Adipose tissue (tissue), 3 donors: ENCODE measurements around the gene ERVH48-1. TPM values are rescaled to one million over a fixed set of nuclear protein-coding genes. Genes with fewer than 3 reads are reported as not detected.
"Not testable (repeated sequence)": the region's sequence is repeated elsewhere in the genome, so short reads cannot be mapped to it uniquely, and the experiment has no call there.

Source experiments
- H3K27ac ChIP-seq: one replicate; pipeline ENCODE4 v1.5.1; 2013; ENCODE audit warnings: low read depth, low read length
- WGBS, 3 donors: extraction: QIAGEN DNeasy Blood & Tissue Kit; methylation state at CpG; one replicate each; pipeline ENCODE4 v1.1.7; 2013; 5-methylcytosine and 5-hydroxymethylcytosine counted together
- polyA plus RNA-seq, 3 donors: library from polyadenylated mRNA; stranded (reverse); fragments of 200-250 nt; gene quantifications; one replicate each; pipeline ENCODE4 v1.2.3, GENCODE V29; 2013
- donor health status: healthy with polysubstance abuse.
- donor health status: Bipolar disorder and iron deficiency.
- donor health status: healthy.

The ERVH48-1 gene
- polyA plus RNA-seq, 3 donors = 0.06 TPM; not detected in 2

GRCh38 chr21:42942244-42942643, 16.8 kb upstream of the ERVH48-1 start:
- no peak overlapping the region for H3K27ac ChIP-seq
- 68 to 83% (median 74%) methylated on average over 6 of the region's 6 CpGs for WGBS, 3 donors

GRCh38 chr21:42941696-42942085, 16.3 kb upstream of the ERVH48-1 start:
- H3K27ac ChIP-seq = no peak overlapping the region
- 95 to 97% (median 95%) methylated on average over 6 of the region's 6 CpGs for WGBS, 3 donors

GRCh38 chr21:42939582-42940413, 14.4 kb upstream of the ERVH48-1 start:
- no peak overlapping the region for H3K27ac ChIP-seq
- WGBS, 3 donors = 34 to 52% (median 41%) methylated on average over 16 of the region's 16 CpGs

- not testable (repeated sequence) for H3K27ac ChIP-seq
- 91 to 95% (median 94%) methylated on average over 6 of the region's 6 CpGs for WGBS, 3 donors
These were observed 13.2 kb upstream of the ERVH48-1 start for GRCh38 chr21:42938606-42938995.

- WGBS, 3 donors = 87 to 93% (median 89%) methylated on average over 21 of the region's 21 CpGs
These were observed 12.7 kb upstream of the ERVH48-1 start for GRCh38 chr21:42937960-42938605.

GRCh38 chr21:42937034-42937940, 11.9 kb upstream of the ERVH48-1 start:
- H3K27ac ChIP-seq = not testable (repeated sequence)
- 64 to 73% (median 73%) methylated on average over 15 to 16 of the region's 16 CpGs for WGBS, 3 donors

More at GRCh38 chr21:42937960-42938605, 12.7 kb upstream of the ERVH48-1 start:
- H3K27ac ChIP-seq = no peak overlapping the region

GRCh38 chr21:42936360-42936759, 10.9 kb upstream of the ERVH48-1 start:
- 86 to 100% (median 91%) methylated on average over 1 to 5 of the region's 5 CpGs for WGBS, 3 donors

GRCh38 chr21:42933973-42934372, 8.5 kb upstream of the ERVH48-1 start:
- not testable (repeated sequence) for H3K27ac ChIP-seq
- 93 to 96% (median 94%) methylated on average over 12 of the region's 12 CpGs for WGBS, 3 donors

More at GRCh38 chr21:42936360-42936759, 10.9 kb upstream of the ERVH48-1 start:
- not testable (repeated sequence) for H3K27ac ChIP-seq

- not testable (repeated sequence) for H3K27ac ChIP-seq
- WGBS, 3 donors = 41 to 74% (median 66%) methylated on average over 8 to 9 of the region's 9 CpGs
These were observed 7.9 kb upstream of the ERVH48-1 start for GRCh38 chr21:42933137-42933970.

- not testable (repeated sequence) for H3K27ac ChIP-seq
- 90 to 93% (median 92%) methylated on average over 16 of the region's 16 CpGs for WGBS, 3 donors
These were observed 7.1 kb upstream of the ERVH48-1 start for GRCh38 chr21:42932378-42933136.

GRCh38 chr21:42931560-42932235, 6.3 kb upstream of the ERVH48-1 start:
- WGBS, 3 donors = 80 to 85% (median 84%) methylated on average over 13 of the region's 13 CpGs

GRCh38 chr21:42929969-42930368, 4.5 kb upstream of the ERVH48-1 start:
- H3K27ac ChIP-seq = no peak overlapping the region
- WGBS, 3 donors = 47 to 79% (median 70%) methylated on average over 3 of the region's 3 CpGs

More at GRCh38 chr21:42931560-42932235, 6.3 kb upstream of the ERVH48-1 start:
- H3K27ac ChIP-seq = no peak overlapping the region

GRCh38 chr21:42927474-42928200, 2.2 kb upstream of the ERVH48-1 start:
- not testable (repeated sequence) for H3K27ac ChIP-seq
- WGBS, 3 donors = 95% methylated on average over 23 of the region's 23 CpGs

GRCh38 chr21:42924433-42924751, 1.0 kb downstream of the ERVH48-1 start:
- H3K27ac ChIP-seq = no peak overlapping the region
- whole genome bisulfite sequencing, 3 donors = 84 to 91% (median 86%) methylated on average over 6 of the region's 6 CpGs

- 21 to 25% (median 24%) methylated on average over 18 of the region's 18 CpGs for WGBS, 3 donors
- no peak overlapping the region for H3K27ac ChIP-seq
These were observed 1.6 kb downstream of the ERVH48-1 start for GRCh38 chr21:42923553-42924432.
